Endometrial microvascular endothelial cells (primary cell): ENCODE results near the gene RACGAP1. TPM values are rescaled to one million over a fixed set of nuclear protein-coding genes. Genes with fewer than 3 reads are reported as not detected.

Source experiments
- in situ Hi-C: cut with HindIII; loops from 2 replicates; pipeline ENCODE4 v1.10.0; 2017; ENCODE audit warnings: low sequenced_read_pairs, low pct_unique_long_range_greater_than_20kb; ENCODE audit errors: inconsistent ontology term
- total RNA-seq: library from RNA; depleted of rRNA; stranded (reverse); fragments of >200 nt; gene quantifications from one replicate; pipeline ENCODE4 v1.2.3, GENCODE V29; 2015; ENCODE audit errors: inconsistent ontology term

RACGAP1 gene
- total RNA-seq, 1 donor from 2014 or later, result 56.6 TPM

GRCh38 chr12:49963976-49964815 lies 61.1 kb downstream of the RACGAP1 start:
- in situ Hi-C loops, result loop anchor here (10.0 kb wide), 1 partner anchor 101 kb away; no protein-coding TSS in a partner anchor

GRCh38 chr12:49962861-49963765 lies 62.2 kb downstream of the RACGAP1 start:
- in situ Hi-C loops, result loop anchor here (10.0 kb wide), 1 partner anchor 102 kb away; no protein-coding TSS in a partner anchor

- in situ Hi-C loops, result loop anchor here (10.0 kb wide), 1 partner anchor 103 kb away; no protein-coding TSS in a partner anchor
Observed at GRCh38 chr12:49961993-49962764, 63.1 kb downstream of the RACGAP1 start.

- in situ Hi-C loops, result loop anchor here (10.0 kb wide), 1 partner anchor 103 kb away; no protein-coding TSS in a partner anchor
Observed at GRCh38 chr12:49961111-49961922, 64.0 kb downstream of the RACGAP1 start, which contains the start of gene AQP5. Gene AQP5 (plus strand): TSS chr12:49961872. CDS start chr12:49962018, 146 bp downstream.

- in situ Hi-C loops, result loop anchor here (10.0 kb wide), 1 partner anchor 104 kb away; no protein-coding TSS in a partner anchor
Observed at GRCh38 chr12:49960474-49961110, 64.7 kb downstream of the RACGAP1 start.

- in situ Hi-C loops, result loop anchor here (10.0 kb wide), 1 partner anchor 105 kb away; no protein-coding TSS in a partner anchor
Observed at GRCh38 chr12:49959685-49960473, 65.4 kb downstream of the RACGAP1 start.

- in situ Hi-C loops, result no loop called here
Observed at GRCh38 chr12:49957570-49957967, 67.7 kb downstream of the RACGAP1 start.

GRCh38 chr12:49956663-49957569 lies 68.4 kb downstream of the RACGAP1 start:
- in situ Hi-C loops, result no loop called here

GRCh38 chr12:49955899-49956662 lies 69.2 kb downstream of the RACGAP1 start:
- in situ Hi-C loops, result no loop called here

- in situ Hi-C loops, result no loop called here
Observed at GRCh38 chr12:49954863-49955830, 70.1 kb downstream of the RACGAP1 start.

GRCh38 chr12:49953961-49954846 lies 71.1 kb downstream of the RACGAP1 start:
- in situ Hi-C loops, result no loop called here

GRCh38 chr12:49953151-49953550 lies 72.1 kb downstream of the RACGAP1 start:
- in situ Hi-C loops, result no loop called here
